ENCODE data around the gene OCA2. TPM values are rescaled to one million over a fixed set of nuclear protein-coding genes. Genes with fewer than 3 reads are reported as not detected.

The OCA2 gene
- total RNA-seq, 1 experiment from 2014 or later, result 0.31 TPM

GRCh38 chr15:28096670-28097431, 2.3 kb downstream of the OCA2 start:
- Histone ChIP-seq H2BK20ac (ENCODE audit: low read depth, low read length, poor library complexity, severe bottlenecking) (no peak overlapping the region), H2AFZ (ENCODE audit: low read length) (no peak overlapping the region)
- peak overlapping the region; percentile 65 to 88 for H3K4me3 Mint-ChIP-seq

More at GRCh38 chr15:28096670-28097431, 2.3 kb downstream of the OCA2 start:
- peaks cover 95% of the 10 kb centered on the region for H3K27me3 Mint-ChIP-seq (ENCODE audit: low read depth)
- peaks cover 6 to 11% of the 10 kb centered on the region in 2 experiments for H3K9me3 Mint-ChIP-seq
- no peak overlapping the region for H3K4ac ChIP-seq (ENCODE audit: low read depth, low read length)
- H2BK120ac ChIP-seq (ENCODE audit: low read depth, low read length, poor library complexity, severe bottlenecking), result no peak overlapping the region
- peaks cover 24 to 25% of the 10 kb centered on the region in 2 experiments for H3K4me1 Mint-ChIP-seq
- no peak overlapping the region for H4K91ac ChIP-seq (ENCODE audit: insufficient read length, low read depth, low read length)
- no peak overlapping the region for H3K18ac ChIP-seq (ENCODE audit: insufficient read length, low read depth, low read length)
- no peak for TF ChIP-seq CTCF (conservative IDR thresholded peaks at IDR 0.05)
- H3K79me1 ChIP-seq (ENCODE audit: insufficient read depth, low read depth, low read length, poor library complexity, severe bottlenecking), result no peaks in the 10 kb centered on the region
- no peak overlapping the region for H3K27ac Mint-ChIP-seq
- H4K5ac ChIP-seq (ENCODE audit: insufficient read length, low read depth, low read length), result no peak overlapping the region
- no CpG with 5 or more reads among the region's 72 CpGs for WGBS (ENCODE audit: extremely low coverage, insufficient read length, low lambda C conversion rate)
- no peak overlapping the region for H3T11ph ChIP-seq (ENCODE audit: low read length)
- no peaks in the 10 kb centered on the region for H3K9me3 ChIP-seq (ENCODE audit: control insufficient read depth, low read depth, low read length)
- no peaks in the 10 kb centered on the region; the same call in 1 of the 2 replicates for H3K4me1 ChIP-seq (ENCODE audit: insufficient read depth, low read length)
- H3K27me3 ChIP-seq (ENCODE audit: insufficient read depth, low read length), result peaks cover 61% of the 10 kb centered on the region
- H4K8ac ChIP-seq (replicated peaks; ENCODE audit: insufficient read length, low read depth, low read length), result no peak overlapping the region
- no peak overlapping the region for H3K27ac ChIP-seq (ENCODE audit: insufficient read length, low read depth, low read length)
- H3K23me2 ChIP-seq (ENCODE audit: insufficient read length, low read depth, low read length, poor library complexity, severe bottlenecking), result peaks cover 17% of the 10 kb centered on the region
- peaks cover 0 to 3% (median 0%) of the 10 kb centered on the region in 3 experiments; a peak in 2 of 7 replicates for H3K36me3 Mint-ChIP-seq (ENCODE audit: insufficient read depth in 1 of 3, low read depth in 3 of 3)
- H2BK5ac ChIP-seq (ENCODE audit: insufficient read length, low read length), result no peak overlapping the region
- no peak overlapping the region for H3K14ac ChIP-seq (ENCODE audit: insufficient read depth, low read length)
- H2AK5ac ChIP-seq (ENCODE audit: insufficient read length, low read length), result no peak overlapping the region
- no peaks in the 10 kb centered on the region for H4K20me1 ChIP-seq (ENCODE audit: control insufficient read depth, insufficient read depth, insufficient read length)
- H3K56ac ChIP-seq (ENCODE audit: insufficient read length, low read depth, low read length), result no peak overlapping the region
- no peaks in the 10 kb centered on the region for H3K79me2 ChIP-seq (ENCODE audit: insufficient read depth, low read length)
- no peak overlapping the region for H2BK12ac ChIP-seq (ENCODE audit: insufficient read length, low read depth, low read length)
- peak; percentile 47 for DNase-seq
- H3K9ac ChIP-seq (ENCODE audit: extremely low read depth, insufficient read length, low read length), result no peak overlapping the region
- no peak overlapping the region for H3K23ac ChIP-seq (ENCODE audit: insufficient read length, low read depth, low read length)
- no peak overlapping the region for H2BK15ac ChIP-seq (ENCODE audit: low read depth, low read length)
- H3K4me2 ChIP-seq (ENCODE audit: insufficient read depth, insufficient read length, low read length), result peak overlapping the region; percentile 58

All from H9 (cell line).